HG02642 (cell line): Measurements from ENCODE around the gene BEAN1.

ENCODE experiments used
- ATAC-seq: cut with Tn5 transposase; IDR thresholded peaks from one replicate; pipeline ENCODE4 v1.9.1; 2021; ENCODE audit warnings: mild to moderate bottlenecking; ENCODE audit not compliant: unreplicated experiment, poor library complexity

Gene BEAN1

DNA sequence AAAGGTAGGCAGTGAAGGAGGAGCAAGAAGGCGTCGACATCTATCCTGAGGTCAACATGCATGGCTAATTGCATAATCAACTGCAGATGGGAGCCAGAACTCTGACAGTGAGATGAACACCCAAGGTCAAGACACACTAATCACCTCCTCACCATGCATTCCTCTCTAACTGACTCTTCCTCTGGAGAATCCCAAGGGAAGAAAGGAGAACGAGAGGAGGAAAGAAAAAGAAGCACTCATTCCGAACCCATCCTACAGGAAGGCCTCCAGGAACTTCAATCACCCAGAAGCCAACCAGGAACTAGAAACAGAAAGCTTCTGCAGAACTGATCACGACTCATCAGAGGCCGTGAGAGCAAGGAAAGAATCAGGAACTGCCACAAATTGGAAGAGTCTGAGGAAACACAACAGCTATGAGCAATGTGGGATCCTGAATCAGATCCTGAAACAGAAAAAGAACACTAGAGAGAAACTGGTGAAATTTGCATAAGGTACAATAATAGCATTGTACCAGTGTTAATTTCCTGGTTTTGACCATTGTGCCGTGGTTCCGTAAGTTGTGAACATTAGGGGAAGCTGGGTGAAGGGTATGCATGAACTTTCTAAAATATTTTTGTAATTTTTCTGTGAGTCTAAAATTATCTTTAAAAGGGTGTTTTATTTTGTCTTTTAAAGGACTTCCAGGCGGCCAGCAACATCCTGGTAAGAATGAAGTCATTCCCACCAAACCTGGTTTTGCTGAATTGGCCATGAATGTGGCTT, 10.0 kb upstream of the BEAN1 start:
- no peak for ATAC-seq

DNA sequence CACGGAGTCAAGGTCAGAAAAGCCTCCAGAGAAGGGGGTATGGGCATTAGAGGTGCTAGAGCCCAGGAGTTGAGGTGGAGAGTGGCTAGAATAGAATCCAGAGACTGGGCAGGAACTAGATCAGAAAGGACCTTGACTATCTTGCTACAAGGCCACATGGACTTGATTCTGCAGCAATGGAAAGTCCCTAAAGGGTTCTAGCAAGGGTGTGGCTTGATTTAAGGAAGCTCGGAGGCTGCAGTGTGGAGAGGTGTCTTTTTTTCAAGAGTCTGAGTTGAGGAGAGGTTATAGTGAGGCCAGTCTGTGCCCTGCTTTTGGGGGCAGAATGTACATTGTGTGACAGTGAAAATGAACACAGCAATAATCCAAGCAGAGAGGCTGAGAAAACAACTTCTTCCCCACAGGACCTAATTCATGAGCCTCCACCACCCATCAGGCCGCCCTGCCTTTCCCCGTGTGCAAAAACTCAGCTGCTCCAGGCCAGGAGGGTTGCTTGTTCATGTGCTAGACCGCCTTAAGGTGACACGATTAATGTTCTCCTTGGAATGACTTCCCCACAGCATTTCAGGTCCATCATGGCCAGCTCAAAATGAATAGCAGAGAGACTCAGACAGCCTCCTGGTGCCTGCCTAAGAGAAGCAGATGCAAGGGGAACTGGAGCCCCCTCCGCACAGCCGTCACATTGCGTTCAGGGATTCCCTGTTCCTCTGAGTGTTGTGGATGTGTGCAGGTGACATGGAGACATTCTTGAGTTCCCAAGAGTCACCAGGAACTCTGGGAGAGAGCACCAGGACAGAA, 8.7 kb upstream of the BEAN1 start:
- ATAC-seq, result no peak

DNA sequence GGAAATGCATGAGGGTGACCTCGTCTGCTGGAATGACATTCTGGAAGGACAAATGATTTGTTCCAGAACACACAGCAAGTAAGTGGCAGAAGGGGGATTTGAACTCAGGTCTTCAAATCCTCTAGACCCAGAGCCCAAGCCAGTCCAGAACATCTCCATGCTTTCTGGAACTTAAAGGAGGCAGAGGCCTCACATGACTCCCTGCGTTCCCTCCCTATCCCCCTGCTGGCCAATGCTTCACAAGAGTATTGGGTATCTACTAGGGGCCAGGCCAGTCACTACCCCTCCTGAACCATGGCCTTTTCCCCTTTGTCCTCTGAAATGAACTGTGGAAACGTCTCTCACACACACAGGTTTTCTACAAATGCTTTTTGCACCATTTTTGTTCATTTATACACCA, 7.6 kb upstream of the BEAN1 start:
- no peak for ATAC-seq

DNA sequence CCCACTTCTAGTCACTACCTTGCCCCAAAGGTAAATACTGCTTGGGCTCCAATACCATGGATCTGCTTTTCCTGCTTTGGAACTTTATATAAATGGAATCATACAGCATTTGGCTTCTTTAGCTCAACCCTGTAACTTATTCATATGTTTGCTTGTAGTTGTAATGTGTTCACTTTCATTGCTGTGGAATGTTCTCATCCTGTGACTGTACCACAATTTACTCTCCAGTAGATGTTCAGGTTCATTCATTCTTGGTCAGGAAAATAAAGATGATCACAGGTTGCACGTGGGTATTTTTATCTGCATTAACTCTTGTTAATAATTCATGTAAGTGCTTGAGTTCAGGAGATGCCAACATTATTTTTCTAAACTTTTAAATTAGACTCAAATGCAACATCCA, 6.7 kb upstream of the BEAN1 start:
- ATAC-seq, result no peak

DNA sequence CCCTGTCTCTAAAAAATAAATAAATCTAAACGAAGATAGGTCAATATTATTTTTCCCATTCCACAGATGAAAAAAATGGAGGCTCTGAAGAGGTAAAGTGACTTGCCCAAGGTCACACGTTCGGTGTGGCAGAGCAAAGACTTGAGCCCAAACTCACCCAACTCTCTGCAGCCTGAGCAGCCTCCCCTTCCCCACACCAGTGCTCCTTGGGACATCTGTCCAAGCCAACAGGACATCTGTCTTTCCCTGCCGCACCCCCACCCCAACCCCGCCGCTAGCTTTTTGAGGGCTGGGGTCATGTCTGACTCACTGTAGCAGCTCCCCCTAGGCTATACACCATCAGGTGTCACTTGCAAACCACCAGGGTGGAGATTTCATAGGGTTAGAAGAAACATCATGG, 5.2 kb upstream of the BEAN1 start:
- ATAC-seq, result no peak

GRCh38 chr16:66422366-66422765, 4.7 kb upstream of the BEAN1 start:
- ATAC-seq, result no peak

DNA sequence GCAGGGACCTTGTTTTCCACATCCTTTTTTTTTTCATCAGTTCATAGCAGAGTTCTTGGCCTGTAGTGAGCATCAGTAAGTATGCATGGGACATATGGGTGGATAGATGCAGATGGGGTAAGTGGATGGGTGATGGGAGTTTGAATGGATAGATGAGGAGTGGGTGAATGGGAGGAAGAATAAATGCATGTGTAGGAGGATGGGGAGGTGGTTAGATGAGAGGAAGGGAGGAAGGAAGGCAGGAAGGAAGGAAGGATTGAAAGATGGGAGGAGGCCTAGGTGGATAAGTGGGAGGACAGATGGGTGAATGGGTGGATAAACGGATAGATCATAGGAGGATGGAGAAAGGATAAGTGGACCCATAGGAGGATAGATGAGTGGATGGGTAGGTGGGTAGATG, 3.9 kb upstream of the BEAN1 start:
- no peak for ATAC-seq

DNA sequence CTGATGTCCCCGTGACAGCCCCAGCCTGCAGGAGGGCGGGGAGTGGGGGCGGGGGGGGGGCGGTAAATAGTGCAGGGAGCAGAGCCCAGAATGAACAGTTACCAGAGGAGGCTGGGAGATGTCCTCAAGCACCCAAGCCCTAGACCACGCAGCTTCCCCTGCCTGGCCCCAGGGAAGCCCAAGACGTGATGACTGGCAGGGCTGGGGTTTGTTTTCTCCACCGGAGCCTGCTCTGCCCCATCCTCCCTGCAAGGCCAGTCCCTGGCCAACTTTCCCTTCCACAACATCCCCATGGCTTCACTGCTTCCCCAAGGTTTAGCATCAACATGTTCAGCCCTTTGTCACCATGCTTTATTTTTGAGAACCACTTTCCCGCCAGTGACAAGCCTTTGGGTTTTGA, 1.4 kb upstream of the BEAN1 start:
- ATAC-seq, result no peak

DNA sequence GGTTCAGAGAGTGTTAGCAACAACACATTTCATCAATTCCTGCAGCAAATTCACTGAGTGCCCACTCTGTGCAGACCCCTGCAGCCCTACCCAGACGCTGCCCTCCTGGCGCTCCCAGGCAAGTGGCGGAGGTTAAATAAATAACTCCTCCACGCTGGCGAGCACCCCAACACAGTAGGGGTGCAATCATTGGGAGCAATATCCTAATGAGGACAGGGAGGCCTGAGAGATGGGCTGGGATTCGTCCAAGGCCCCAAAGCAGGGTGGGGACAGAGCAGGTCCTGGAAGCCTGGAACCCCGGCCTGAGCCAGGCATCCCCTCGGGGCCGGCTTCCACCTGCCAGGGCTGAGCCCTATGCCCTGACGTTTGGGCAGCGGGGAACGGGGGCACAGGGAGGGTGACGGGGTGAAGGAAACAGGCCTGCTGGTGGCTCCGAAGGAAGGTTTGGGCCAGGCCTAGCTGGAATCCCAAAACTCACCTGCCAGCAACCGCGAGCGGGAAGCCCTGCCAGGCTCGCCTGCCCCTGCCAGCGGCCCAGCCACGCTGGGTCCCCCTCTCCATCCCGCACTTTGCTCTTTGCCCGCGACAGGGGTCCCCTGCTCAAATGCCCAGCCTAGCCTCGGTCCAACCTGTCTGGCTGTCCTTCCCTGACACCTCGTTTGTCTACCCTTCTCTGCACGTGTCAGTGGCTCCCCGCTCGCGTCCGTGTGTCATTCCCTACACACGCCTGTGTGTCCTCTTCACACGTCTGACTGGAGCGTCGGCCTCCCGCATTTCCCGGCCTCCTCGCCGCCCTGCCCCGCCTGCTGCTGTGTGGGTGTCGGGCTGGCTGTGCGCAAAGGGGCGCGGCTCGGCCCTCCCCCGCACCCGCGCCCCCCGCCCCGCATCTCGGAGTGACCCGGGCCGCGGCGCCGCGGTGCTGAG, 721 bp upstream of the BEAN1 start:
- no peak for ATAC-seq

GRCh38 chr16:66427871-66428681, 981 bp downstream of the BEAN1 start:
- no peak for ATAC-seq

GRCh38 chr16:66428682-66429251, 1.7 kb downstream of the BEAN1 start:
- ATAC-seq, result no peak

- no peak for ATAC-seq
Observed at GRCh38 chr16:66429290-66429962, 2.3 kb downstream of the BEAN1 start.

GRCh38 chr16:66430214-66430613, 3.1 kb downstream of the BEAN1 start:
- ATAC-seq, result no peak

DNA sequence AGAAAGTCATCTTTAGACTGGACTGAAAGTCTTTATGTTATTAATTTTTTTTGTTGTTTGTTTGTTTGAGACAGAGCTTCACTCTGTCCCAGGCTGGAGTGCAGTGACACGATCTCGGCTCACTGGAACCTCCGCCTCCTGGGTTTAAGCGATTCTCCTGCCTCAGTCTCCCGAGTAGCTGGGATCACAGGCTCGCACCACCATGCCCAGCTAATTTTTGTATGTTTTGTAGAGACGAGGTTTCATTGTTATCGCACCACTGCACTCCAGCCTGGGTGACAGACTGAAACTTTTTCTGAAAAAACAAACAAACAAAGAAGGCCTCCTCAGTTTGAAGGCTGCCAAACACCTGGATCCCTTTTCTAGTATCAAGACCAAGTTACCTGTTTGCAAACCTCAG, 4.7 kb downstream of the BEAN1 start:
- ATAC-seq, result no peak

- ATAC-seq, result no peak
Observed at GRCh38 chr16:66432429-66432828, 5.3 kb downstream of the BEAN1 start.

- no peak for ATAC-seq
Observed at GRCh38 chr16:66434619-66435430, 7.7 kb downstream of the BEAN1 start.

DNA sequence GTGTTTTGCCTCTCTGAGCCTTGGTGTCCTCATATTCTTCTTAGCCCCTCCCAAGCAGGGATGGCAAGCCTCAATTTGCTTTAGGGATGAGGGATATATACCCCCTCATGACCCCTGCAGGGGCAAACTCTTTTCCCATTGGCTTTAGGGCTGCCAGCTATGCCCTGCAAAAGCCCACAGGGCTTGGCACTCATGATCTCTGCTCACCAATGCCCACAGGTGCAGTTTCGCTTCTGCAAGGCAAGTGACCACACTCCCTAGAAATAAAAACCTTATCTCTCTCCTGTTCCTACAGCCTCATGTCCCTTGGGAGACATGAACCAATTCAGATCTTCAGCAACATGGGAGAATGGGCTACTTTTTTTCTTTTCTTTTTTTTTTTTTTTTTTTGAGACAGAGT, 8.8 kb downstream of the BEAN1 start:
- no peak for ATAC-seq

- ATAC-seq, result no peak
Observed at GRCh38 chr16:66437391-66437945, 10.4 kb downstream of the BEAN1 start.
